Mesenchymal stem cell (in vitro differentiated cells and primary cell): Measurements from ENCODE around the gene ZEB2.

Source experiments
- DNase-seq: peaks from one replicate; pipeline ENCODE4 v3.0.0-alpha.2; 2013
- H2AFZ ChIP-seq: one replicate; pipeline ENCODE4 v1.6.1; 2013; ENCODE audit warnings: low read depth, mild to moderate bottlenecking, control low read depth, inconsistent platforms, low read length, moderate library complexity
- H2AK5ac ChIP-seq: 2 replicates; pipeline ENCODE4 v1.6.1; 2013; ENCODE audit warnings: low read length, moderate library complexity, mild to moderate bottlenecking, inconsistent platforms; ENCODE audit not compliant: severe bottlenecking
- H2BK120ac ChIP-seq: one replicate; pipeline ENCODE4 v1.6.1; 2013; ENCODE audit warnings: low read depth, mild to moderate bottlenecking, inconsistent platforms, low read length, moderate library complexity
- H2BK12ac ChIP-seq, 2 experiments: one replicate each; pipeline ENCODE4 v1.6.1; 2013; ENCODE audit warnings: inconsistent platforms in 2 of 2, low read length in 2 of 2, mild to moderate bottlenecking in 2 of 2, moderate library complexity in 2 of 2, control low read depth in 1 of 2
- H2BK15ac ChIP-seq: one replicate; pipeline ENCODE4 v1.6.1; 2013; ENCODE audit warnings: mild to moderate bottlenecking, low read depth, inconsistent platforms; ENCODE audit not compliant: poor library complexity, severe bottlenecking
- H2BK5ac ChIP-seq: 2 replicates; pipeline ENCODE4 v1.6.1; 2013; ENCODE audit warnings: low read depth, mild to moderate bottlenecking, low read length, control low read depth, inconsistent platforms; ENCODE audit not compliant: poor library complexity, severe bottlenecking
- H3K14ac ChIP-seq, 2 experiments: one replicate each; pipeline ENCODE4 v1.6.1; 2013; ENCODE audit warnings: inconsistent platforms in 2 of 2, low read length in 2 of 2, control low read depth in 1 of 2, mild to moderate bottlenecking in 1 of 2, moderate library complexity in 1 of 2
- H3K18ac ChIP-seq, 2 experiments: one replicate each; pipeline ENCODE4 v1.6.1; 2013; ENCODE audit warnings: inconsistent platforms in 2 of 2, low read length in 2 of 2, control low read depth in 1 of 2, low read depth in 1 of 2, mild to moderate bottlenecking in 1 of 2
- H3K23ac ChIP-seq, 2 experiments: one replicate each; pipeline ENCODE4 v1.6.1; 2013; ENCODE audit warnings: inconsistent platforms in 2 of 2, low read length in 2 of 2, mild to moderate bottlenecking in 2 of 2, moderate library complexity in 2 of 2, control low read depth in 1 of 2
- H3K27ac ChIP-seq: 2 replicates; pipeline ENCODE4 v1.5.1; 2013; ENCODE audit warnings: mild to moderate bottlenecking, moderate library complexity, low read length, control low read depth, inconsistent platforms; ENCODE audit not compliant: poor library complexity, severe bottlenecking
- H3K27me3 ChIP-seq, 2 experiments: 2 replicates each; pipeline versions ENCODE4 v1.6.1 to v1.7.0; 2013; ENCODE audit warnings: low read length in 2 of 2, mild to moderate bottlenecking in 2 of 2, moderate library complexity in 2 of 2, control low read depth in 1 of 2, inconsistent platforms in 1 of 2; ENCODE audit not compliant: control insufficient read depth in 1 of 2, insufficient read depth in 1 of 2
- H3K36me3 ChIP-seq, 2 experiments: 2 replicates each; pipeline versions ENCODE4 v1.6.1 to v1.7.0; 2013; ENCODE audit warnings: low read length in 2 of 2, control low read depth in 1 of 2, inconsistent platforms in 1 of 2, low read depth in 1 of 2, mild to moderate bottlenecking in 1 of 2; ENCODE audit not compliant: insufficient read depth in 2 of 2, control insufficient read depth in 1 of 2
- H3K4ac ChIP-seq, 2 experiments: one replicate each; pipeline ENCODE4 v1.6.1; 2013; ENCODE audit warnings: inconsistent platforms in 2 of 2, low read length in 2 of 2, mild to moderate bottlenecking in 2 of 2, moderate library complexity in 2 of 2, control low read depth in 1 of 2, low read depth in 1 of 2
- H3K4me1 ChIP-seq: 2 replicates; pipeline ENCODE4 v1.6.1; 2013; ENCODE audit warnings: low read depth, low read length, control low read depth; ENCODE audit not compliant: control insufficient read depth, insufficient read depth
- H3K4me2 ChIP-seq: 2 replicates; pipeline ENCODE4 v1.6.1; 2013; ENCODE audit warnings: low read length, mild to moderate bottlenecking, inconsistent platforms; ENCODE audit not compliant: poor library complexity, severe bottlenecking
- H3K4me3 ChIP-seq, 2 experiments: 2 replicates each; pipeline versions ENCODE4 v1.5.1 to v1.7.0; 2013; ENCODE audit warnings: low read length in 2 of 2, mild to moderate bottlenecking in 2 of 2, control low read depth in 1 of 2, low read depth in 1 of 2; ENCODE audit not compliant: insufficient read depth in 1 of 2
- H3K79me1 ChIP-seq: replicated peaks from 2 replicates; pipeline ENCODE4 v1.6.1; 2013; ENCODE audit warnings: mild to moderate bottlenecking, control low read depth, low read length, inconsistent platforms; ENCODE audit not compliant: poor library complexity, severe bottlenecking
- H3K9ac ChIP-seq: 2 replicates; pipeline ENCODE4 v1.7.0; 2013; ENCODE audit warnings: mild to moderate bottlenecking, low read length, moderate library complexity
- H3K9me3 ChIP-seq: 2 replicates; pipeline ENCODE4 v1.7.0; 2013; ENCODE audit warnings: mild to moderate bottlenecking, low read length; ENCODE audit not compliant: control insufficient read depth
- H4K8ac ChIP-seq: one replicate; pipeline ENCODE4 v1.6.1; 2013; ENCODE audit warnings: inconsistent platforms, mild to moderate bottlenecking, low read length, moderate library complexity
- H4K91ac ChIP-seq: one replicate; pipeline ENCODE4 v1.6.1; 2013; ENCODE audit warnings: mild to moderate bottlenecking, low read length, inconsistent platforms
- WGBS: methylation state at CpG from one replicate; pipeline ENCODE4 v1.1.7; 2013; ENCODE audit warnings: mixed read lengths; 5-methylcytosine and 5-hydroxymethylcytosine counted together

ZEB2 gene

DNA sequence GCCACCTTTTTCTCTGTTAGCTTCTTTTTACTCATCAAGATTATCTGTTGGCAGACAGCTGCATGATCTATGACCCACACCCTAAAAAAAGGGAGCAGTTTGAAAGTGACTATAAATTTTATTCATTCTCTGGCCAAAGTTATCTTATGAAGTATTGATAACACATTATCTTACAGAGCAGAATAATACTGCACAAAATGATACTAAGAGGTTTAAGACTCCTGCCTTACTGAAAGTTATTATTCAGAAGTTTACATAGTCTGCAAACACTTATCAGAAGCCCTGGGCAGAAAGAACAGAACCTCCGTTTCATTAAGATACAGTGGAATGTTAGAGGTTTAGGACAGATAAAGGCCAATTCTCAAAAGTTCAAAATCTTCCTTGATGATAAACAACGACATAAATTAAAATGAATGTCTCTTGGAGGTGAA is 78.2 kb downstream of the ZEB2 start:
- Histone ChIP-seq H3K9me3 (no peaks in the 10 kb centered on the region), H2BK12ac (no peak overlapping the region), H3K9ac (no peak overlapping the region), H2BK120ac (no peak overlapping the region), H2BK5ac (no peak overlapping the region), H3K36me3 (peaks cover 0 to 33% of the 10 kb centered on the region in 2 experiments), H2AFZ (no peak overlapping the region), H4K8ac (no peak overlapping the region), H3K79me1 (peaks cover 15% of the 10 kb centered on the region), H3K4me2 (no peak overlapping the region), H2BK15ac (no peak overlapping the region), H3K14ac (no peak overlapping the region), H3K27ac (no peak overlapping the region), H3K4ac (no peak overlapping the region), H3K18ac (no peak overlapping the region), H3K4me1 (peaks cover 1% of the 10 kb centered on the region), H3K27me3 (no peaks in the 10 kb centered on the region), H4K91ac (no peak overlapping the region), H3K4me3 (no peak overlapping the region), H2AK5ac (no peak overlapping the region), H3K23ac (no peak overlapping the region)
- DNase-seq: no peak
- 100% methylated on average over 1 of the region's 2 CpGs for WGBS

GRCh38 chr2:144439993-144440392 is 79.9 kb downstream of the ZEB2 start:
- no peak overlapping the region for H3K4ac ChIP-seq
- no peak overlapping the region for H2AK5ac ChIP-seq
- peaks cover 1% of the 10 kb centered on the region for H3K4me1 ChIP-seq
- H3K79me1 ChIP-seq: peaks cover 18% of the 10 kb centered on the region
- WGBS: no CpG with 5 or more reads among the region's 1 CpG
- peaks cover 0 to 26% of the 10 kb centered on the region in 2 experiments for H3K36me3 ChIP-seq
- no peaks in the 10 kb centered on the region for H3K9me3 ChIP-seq
- no peak overlapping the region for H3K23ac ChIP-seq
- H2BK15ac ChIP-seq: no peak overlapping the region
- H2AFZ ChIP-seq: no peak overlapping the region
- H3K27me3 ChIP-seq: no peaks in the 10 kb centered on the region
- no peak overlapping the region for H3K18ac ChIP-seq
- no peak for DNase-seq
- H2BK12ac ChIP-seq: no peak overlapping the region
- H2BK120ac ChIP-seq: no peak overlapping the region
- no peak overlapping the region for H2BK5ac ChIP-seq
- no peak overlapping the region for H3K4me3 ChIP-seq
- no peak overlapping the region for H3K27ac ChIP-seq
- no peak overlapping the region for H4K91ac ChIP-seq
- no peak overlapping the region for H3K4me2 ChIP-seq
- H3K9ac ChIP-seq: no peak overlapping the region
- H3K14ac ChIP-seq: no peak overlapping the region
- H4K8ac ChIP-seq: no peak overlapping the region

GRCh38 chr2:144438801-144439631 is 80.9 kb downstream of the ZEB2 start:
- Histone ChIP-seq H3K23ac (no peak overlapping the region), H2BK120ac (no peak overlapping the region), H3K4me3 (no peak overlapping the region), H2BK15ac (no peak overlapping the region), H3K14ac (no peak overlapping the region), H2AFZ (no peak overlapping the region), H2AK5ac (peak overlapping the region; percentile 59), H4K8ac (peak overlapping the region; percentile 49), H3K9me3 (no peaks in the 10 kb centered on the region), H4K91ac (no peak overlapping the region), H2BK12ac (no peak overlapping the region), H3K79me1 (peaks cover 23% of the 10 kb centered on the region), H3K9ac (no peak overlapping the region), H3K4me1 (peaks cover 1% of the 10 kb centered on the region), H3K27ac (no peak overlapping the region), H3K4ac (peak overlapping the region in 1 of 2 experiments; percentile 73), H3K36me3 (peaks cover 0 to 33% of the 10 kb centered on the region in 2 experiments), H2BK5ac (peak overlapping the region; percentile 44), H3K4me2 (no peak overlapping the region), H3K18ac (peak overlapping the region in 1 of 2 experiments; percentile 57), H3K27me3 (no peaks in the 10 kb centered on the region)
- no CpG with 5 or more reads among the region's 8 CpGs for WGBS
- DNase-seq: no peak

- Histone ChIP-seq H3K4me2 (no peak overlapping the region), H3K18ac (no peak overlapping the region), H4K91ac (no peak overlapping the region), H3K9ac (no peak overlapping the region), H3K14ac (no peak overlapping the region), H2BK120ac (no peak overlapping the region), H3K4me1 (peaks cover 1% of the 10 kb centered on the region), H3K23ac (no peak overlapping the region), H2BK5ac (no peak overlapping the region), H3K9me3 (no peaks in the 10 kb centered on the region), H2BK12ac (no peak overlapping the region), H3K4me3 (no peak overlapping the region), H3K27me3 (no peaks in the 10 kb centered on the region), H3K36me3 (peaks cover 0 to 31% of the 10 kb centered on the region in 2 experiments), H2AFZ (no peak overlapping the region), H2BK15ac (no peak overlapping the region), H3K27ac (no peak overlapping the region), H2AK5ac (no peak overlapping the region), H3K79me1 (peaks cover 23% of the 10 kb centered on the region), H4K8ac (no peak overlapping the region), H3K4ac (no peak overlapping the region)
- DNase-seq: no peak
- 100% methylated on average over 1 of the region's 4 CpGs for WGBS
These were observed 82.3 kb downstream of the ZEB2 start for GRCh38 chr2:144437636-144438035.
